CD4-positive, alpha-beta T cell treated with Interleukin-1 beta for 1 hour (primary cell): ENCODE measurements around the gene PRXL2A.
"Not testable (repeated sequence)": the region's sequence is repeated elsewhere in the genome, so short reads cannot be mapped to it uniquely, and the experiment has no call there.

Experiments
- DNase-seq, 2 donors: peaks; one replicate each; pipeline ENCODE4 v3.0.0-alpha.2; 2020 to 2022

PRXL2A gene

GRCh38 chr10:80411681-80412220 lies 3.4 kb downstream of the PRXL2A start:
- DNase-seq: no peak

GRCh38 chr10:80412486-80412885 lies 4.1 kb downstream of the PRXL2A start:
- no peak for DNase-seq

GRCh38 chr10:80413271-80413996 lies 5.1 kb downstream of the PRXL2A start:
- DNase-seq: no peak

GRCh38 chr10:80414142-80414895 lies 6.0 kb downstream of the PRXL2A start:
- DNase-seq: no peak

GRCh38 chr10:80415734-80416478 lies 7.6 kb downstream of the PRXL2A start:
- DNase-seq: no peak

GRCh38 chr10:80416479-80417098 lies 8.2 kb downstream of the PRXL2A start:
- DNase-seq: no peak

- DNase-seq: not testable (repeated sequence)
Measured at GRCh38 chr10:80417256-80417655, 8.9 kb downstream of the PRXL2A start.

- DNase-seq: no peak
Measured at GRCh38 chr10:80421050-80421706, 12.8 kb downstream of the PRXL2A start.

GRCh38 chr10:80421707-80422536 lies 13.6 kb downstream of the PRXL2A start:
- no peak for DNase-seq

- DNase-seq: no peak
Measured at GRCh38 chr10:80425901-80426300, 17.6 kb downstream of the PRXL2A start.

GRCh38 chr10:80427541-80427940 lies 19.2 kb downstream of the PRXL2A start:
- no peak for DNase-seq

GRCh38 chr10:80429521-80429973 lies 21.2 kb downstream of the PRXL2A start:
- peak in 1 of 2 donors; percentile 17 for DNase-seq

GRCh38 chr10:80433134-80433533 lies 24.8 kb downstream of the PRXL2A start:
- no peak for DNase-seq

GRCh38 chr10:80436446-80437098 lies 28.2 kb downstream of the PRXL2A start:
- no peak for DNase-seq

- DNase-seq: no peak
Measured at GRCh38 chr10:80437227-80437626, 28.9 kb downstream of the PRXL2A start.

GRCh38 chr10:80441831-80442230 lies 33.5 kb downstream of the PRXL2A start:
- no peak for DNase-seq

- no peak for DNase-seq
Measured at GRCh38 chr10:80442879-80443278, 34.5 kb downstream of the PRXL2A start.

- DNase-seq: no peak
Measured at GRCh38 chr10:80443531-80443974, 35.2 kb downstream of the PRXL2A start.

GRCh38 chr10:80444124-80444523 lies 35.8 kb downstream of the PRXL2A start:
- DNase-seq: no peak

GRCh38 chr10:80444646-80445319 lies 36.4 kb downstream of the PRXL2A start:
- DNase-seq: peak; percentile 78 to 79
